SU-DHL-6 (cell line): ENCODE data around the gene TK1.

ENCODE experiments used
- H2AFZ ChIP-seq: fragments of 200-600 bp; sonication (generic); 2 replicates; pipeline ENCODE4 v1.6.1; 2014; ENCODE audit warnings: low read depth, mild to moderate bottlenecking, moderate library complexity, mixed read lengths, antibody characterized with exemption, low read length; ENCODE audit not compliant: severe bottlenecking
- H3F3A ChIP-seq: fragments of 200-600 bp; shearing (Covaris generic); 2 replicates; pipeline ENCODE4 v1.6.0; 2016; ENCODE audit warnings: antibody characterized with exemption, mild to moderate bottlenecking; ENCODE audit not compliant: insufficient read depth
- H3K27ac ChIP-seq: fragments of 200-600 bp; sonication (generic); 2 replicates; pipeline ENCODE4 v1.5.1; 2016; ENCODE audit warnings: low read depth, mild to moderate bottlenecking, low read length, moderate library complexity, mixed read lengths
- H3K27me3 ChIP-seq: fragments of 200-600 bp; sonication (generic), shearing (Covaris generic); 2 replicates; pipeline ENCODE4 v1.6.0; 2014; ENCODE audit warnings: mild to moderate bottlenecking, low read length
- H3K36me3 ChIP-seq: fragments of 200-600 bp; sonication (generic); 2 replicates; pipeline ENCODE4 v1.6.1; 2014; ENCODE audit warnings: mild to moderate bottlenecking, low read length, mixed read lengths
- H3K4me2 ChIP-seq: fragments of 300-600, 200-600 bp; shearing (Covaris generic), sonication (generic); 2 replicates; pipeline ENCODE4 v1.6.0; 2014; ENCODE audit warnings: low read length, low read depth, mild to moderate bottlenecking; ENCODE audit not compliant: poor library complexity, severe bottlenecking
- H3K4me3 ChIP-seq: fragments of 200-600 bp; sonication (generic); 2 replicates; pipeline ENCODE4 v1.5.1; 2014; ENCODE audit warnings: antibody characterized with exemption, low read length, mild to moderate bottlenecking, mixed read lengths; ENCODE audit not compliant: insufficient read depth, poor library complexity, severe bottlenecking
- H3K79me2 ChIP-seq: fragments of 200-600 bp; sonication (generic); 2 replicates; pipeline ENCODE4 v1.6.1; 2014; ENCODE audit warnings: mild to moderate bottlenecking, low read length, moderate library complexity; ENCODE audit not compliant: insufficient read depth
- H3K9ac ChIP-seq: fragments of 200-600 bp; sonication (generic); 2 replicates; pipeline ENCODE4 v1.7.0; 2014; ENCODE audit warnings: mild to moderate bottlenecking, low read length
- H3K9me2 ChIP-seq: fragments of 200-600 bp; sonication (generic); replicated peaks from 2 replicates; pipeline ENCODE4 v1.6.1; 2014; ENCODE audit warnings: low read length; ENCODE audit not compliant: insufficient read depth
- H3K9me3 ChIP-seq: fragments of 200-600 bp; sonication (generic); 2 replicates; pipeline ENCODE4 v1.6.1; 2014; ENCODE audit warnings: low read length, mixed read lengths; ENCODE audit not compliant: insufficient read depth
- H4K20me1 ChIP-seq: fragments of 200-600 bp; sonication (generic); 2 replicates; pipeline ENCODE4 v1.6.1; 2014; ENCODE audit warnings: low read depth, mild to moderate bottlenecking, antibody characterized with exemption, low read length, moderate library complexity, mixed read lengths
- CTCF ChIP-seq: fragments of 200-600 bp; sonication (generic); IDR thresholded peaks from one replicate; pipeline ENCODE4 v1.5.1; 2017; ENCODE audit warnings: antibody characterized with exemption, mild to moderate bottlenecking, low read length, moderate library complexity; ENCODE audit not compliant: insufficient read depth, poor library complexity, severe bottlenecking
- EZH2phosphoT487 ChIP-seq: fragments of 200-600 bp; sonication (generic), shearing (Covaris generic); conservative IDR thresholded peaks from 2 replicates; pipeline ENCODE4 v1.6.1; 2018; ENCODE audit warnings: mild to moderate bottlenecking, antibody characterized with exemption, low read length, moderate library complexity, mixed read lengths

The TK1 gene

DNA sequence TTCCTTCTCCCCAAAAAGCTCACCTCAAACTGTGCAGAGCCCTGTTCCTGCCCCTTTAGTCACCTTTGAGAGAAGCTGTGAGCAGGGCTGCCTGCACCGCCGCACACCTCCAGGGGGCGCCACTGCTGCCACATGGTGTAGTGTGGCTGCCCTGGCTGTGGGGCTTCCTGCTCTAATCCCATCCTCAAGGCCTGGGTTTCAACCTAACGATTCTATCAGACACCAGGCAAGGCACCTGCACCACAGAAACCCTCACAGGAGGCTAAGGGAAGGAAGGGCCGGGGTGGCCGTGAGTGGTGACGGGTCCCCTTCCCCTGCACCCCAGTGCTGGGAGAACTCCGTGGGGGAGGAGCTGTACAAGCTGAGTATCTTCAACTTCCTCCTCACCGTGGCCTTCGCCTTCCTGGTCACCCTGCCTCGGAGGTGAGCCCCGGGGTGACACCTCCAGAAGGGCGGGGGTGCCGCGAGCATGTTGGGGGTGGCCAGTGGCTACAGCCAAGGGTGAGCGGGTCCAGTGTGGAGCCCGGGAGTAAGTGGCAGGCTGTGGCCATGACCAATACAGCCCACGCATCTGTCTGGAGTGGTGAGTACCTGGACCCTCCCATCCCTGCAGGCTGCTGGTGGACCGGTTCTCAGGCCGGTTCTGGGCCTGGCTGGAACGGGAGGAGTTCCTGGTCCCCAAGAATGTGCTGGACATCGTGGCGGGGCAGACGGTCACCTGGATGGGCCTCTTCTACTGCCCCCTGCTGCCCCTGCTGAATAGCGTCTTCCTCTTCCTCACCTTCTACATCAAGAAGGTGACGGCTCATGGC lies 49.3 kb downstream of the TK1 start:
- TF ChIP-seq EZH2phosphoT487 (no peak), CTCF (peak; percentile 87)
- Histone ChIP-seq H3K4me3 (no peak overlapping the region), H3F3A (peaks cover 42% of the 10 kb centered on the region), H3K9ac (peak overlapping the region; percentile 33), H2AFZ (no peak overlapping the region), H3K36me3 (no peaks in the 10 kb centered on the region), H3K4me2 (peak overlapping the region; percentile 35), H4K20me1 (no peaks in the 10 kb centered on the region), H3K9me3 (no peaks in the 10 kb centered on the region), H3K79me2 (peaks cover 6% of the 10 kb centered on the region; the same call in 1 of the 2 replicates), H3K27me3 (no peaks in the 10 kb centered on the region), H3K9me2 (no peaks in the 10 kb centered on the region), H3K27ac (peak overlapping the region; percentile 76)

GRCh38 chr17:78135858-78136500 lies 50.9 kb downstream of the TK1 start:
- H2AFZ ChIP-seq = no peak overlapping the region
- H3K9me2 ChIP-seq = no peaks in the 10 kb centered on the region
- peaks cover 15% of the 10 kb centered on the region for H3K79me2 ChIP-seq
- no peak overlapping the region for H3K4me3 ChIP-seq
- H3K9ac ChIP-seq = no peak overlapping the region
- H3K27me3 ChIP-seq = no peaks in the 10 kb centered on the region
- H3K9me3 ChIP-seq = no peaks in the 10 kb centered on the region
- H3K36me3 ChIP-seq = no peaks in the 10 kb centered on the region; the same call in 1 of the 2 replicates
- H4K20me1 ChIP-seq = no peaks in the 10 kb centered on the region
- H3K27ac ChIP-seq = no peak overlapping the region
- H3F3A ChIP-seq = peaks cover 46% of the 10 kb centered on the region
- TF ChIP-seq EZH2phosphoT487 (no peak), CTCF (no peak)
- no peak overlapping the region for H3K4me2 ChIP-seq

DNA sequence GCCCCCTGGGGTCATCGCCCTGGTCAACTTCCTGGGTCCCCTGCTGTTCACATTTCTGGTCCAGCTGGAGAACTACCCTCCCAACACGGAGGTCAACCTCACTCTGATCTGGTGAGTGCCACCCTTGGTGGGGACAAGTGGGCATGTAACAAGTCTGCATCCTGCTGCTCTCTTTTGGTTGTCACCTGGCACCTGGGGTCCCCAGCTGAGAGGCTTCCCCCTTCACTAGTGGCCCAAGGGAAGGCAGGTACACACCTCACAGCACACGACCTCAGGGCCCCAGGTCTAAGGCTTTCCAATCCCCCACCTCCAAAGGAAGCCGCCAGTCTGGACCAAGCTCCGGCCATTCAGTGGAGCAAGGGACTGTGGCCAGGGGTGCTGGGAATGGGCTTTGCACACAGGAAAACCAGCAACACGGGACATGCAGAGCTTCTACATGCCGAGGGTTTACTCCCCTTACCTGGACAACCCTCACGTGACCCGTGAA lies 51.9 kb downstream of the TK1 start:
- Histone ChIP-seq H3K4me2 (no peak overlapping the region), H3K27me3 (no peaks in the 10 kb centered on the region), H3K9me2 (no peaks in the 10 kb centered on the region), H3K79me2 (peaks cover 19% of the 10 kb centered on the region), H3K36me3 (no peaks in the 10 kb centered on the region; the same call in 1 of the 2 replicates), H3K27ac (peak overlapping the region; percentile 95), H3K4me3 (no peak overlapping the region), H3K9me3 (no peaks in the 10 kb centered on the region), H3F3A (peaks cover 52% of the 10 kb centered on the region), H2AFZ (no peak overlapping the region), H4K20me1 (no peaks in the 10 kb centered on the region), H3K9ac (peak overlapping the region; percentile 87)
- TF ChIP-seq EZH2phosphoT487 (no peak), CTCF (no peak)
